HepG2 (cell line): ENCODE data around the gene AAMP. TPM values are rescaled to one million over a fixed set of nuclear protein-coding genes. Genes with fewer than 3 reads are reported as not detected.

ENCODE experiments used
- BRCA1 ChIP-seq: sonication (generic); formaldehyde crosslinking; IDR thresholded peaks from 2 replicates; pipeline ENCODE4 v1.4.0; 2020; ENCODE audit warnings: missing genetic modification reagents
- KDM3A ChIP-seq: IDR thresholded peaks from 2 replicates; pipeline ENCODE4 v1.6.1; 2018; ENCODE audit warnings: low read depth, missing compliant biosample characterization
- MIER2 ChIP-seq: IDR thresholded peaks from 2 replicates; pipeline ENCODE4 v1.6.1; 2016; ENCODE audit warnings: missing biosample characterization, missing genetic modification reagents
- MYC ChIP-seq: sonication (generic); formaldehyde crosslinking; IDR thresholded peaks from 2 replicates; pipeline ENCODE4 v1.9.0; 2021; ENCODE audit warnings: missing genetic modification reagents, borderline replicate concordance
- TIGD3 ChIP-seq: sonication (generic); formaldehyde crosslinking; IDR thresholded peaks from 2 replicates; pipeline ENCODE4 v1.5.1; 2020; ENCODE audit warnings: mild to moderate bottlenecking, missing genetic modification reagents, borderline replicate concordance
- U2AF1 ChIP-seq: fragments of 200-400 bp; formaldehyde crosslinking; optimal IDR thresholded peaks from 2 replicates; pipeline ENCODE3; 2017; ENCODE audit warnings: mild to moderate bottlenecking, low read depth, low read length
- XRCC5 ChIP-seq: fragments of 200-400 bp; formaldehyde crosslinking; optimal IDR thresholded peaks from 2 replicates; pipeline ENCODE3; 2017; ENCODE audit warnings: mild to moderate bottlenecking, low read length
- ZKSCAN1 ChIP-seq: fragments of 150-350 bp; IDR thresholded peaks from 2 replicates; pipeline ENCODE4 v1.6.1; 2014; ENCODE audit warnings: low read length
- ZKSCAN8 ChIP-seq: IDR thresholded peaks from 2 replicates; pipeline ENCODE4 v1.6.1; 2016; ENCODE audit warnings: borderline replicate concordance, missing genetic modification reagents, missing compliant biosample characterization
- ZNF234 ChIP-seq: sonication (generic); formaldehyde crosslinking; conservative IDR thresholded peaks from 2 replicates; pipeline ENCODE4 v1.5.1; 2020; ENCODE audit warnings: mild to moderate bottlenecking, missing genetic modification reagents
- ZNF24 ChIP-seq: fragments of 450-650 bp; IDR thresholded peaks from 2 replicates; pipeline ENCODE4 v1.6.1; 2017; ENCODE audit warnings: antibody characterized with exemption, mild to moderate bottlenecking
- ZNF292 ChIP-seq: sonication (generic); formaldehyde crosslinking; IDR thresholded peaks from 2 replicates; pipeline ENCODE4 v1.8.1; 2022; ENCODE audit warnings: mild to moderate bottlenecking, low read depth, missing genetic modification reagents, borderline replicate concordance
- ZNF318 ChIP-seq: sonication (generic); formaldehyde crosslinking; IDR thresholded peaks from 2 replicates; pipeline ENCODE4 v1.4.0; 2020; ENCODE audit warnings: mild to moderate bottlenecking, missing genetic modification reagents
- ZNF414 ChIP-seq: sonication (generic); formaldehyde crosslinking; IDR thresholded peaks from 2 replicates; pipeline ENCODE4 v1.5.0; 2020; ENCODE audit warnings: missing genetic modification reagents
- ZNF644 ChIP-seq: IDR thresholded peaks from 2 replicates; pipeline ENCODE4 v1.6.1; 2016; ENCODE audit warnings: low read depth
- polyA plus RNA-seq, 8 experiments: library from polyadenylated mRNA; depleted of rRNA in 3 of 8; stranded (reverse) in 7 of 8; unstranded in 1 of 8; fragments of >200 nt; fragmentation: Illumina TruSeq in 4 of 8; extraction: Trizol in 4 of 8; gene quantifications; 2 replicates each; pipeline versions ENCODE4 v1.2.1 to v1.2.3, GENCODE V29; 2011 to 2016; ENCODE audit warnings: low read depth in 4 of 8, missing spikeins in 1 of 8, mixed read lengths in 1 of 8; ENCODE audit not compliant: insufficient read depth in 1 of 8
- total RNA-seq, 5 experiments: library from RNA; depleted of rRNA; stranded (reverse); fragments of >200 nt; fragmentation: Illumina TruSeq; extraction: Trizol; gene quantifications; 2 replicates each; pipeline ENCODE4 v1.2.3, GENCODE V29; 2016; ENCODE audit warnings: low read depth in 1 of 5

AAMP gene
- total and polyA plus RNA-seq, 2 of the 13 experiments (the other 11 are each of a cell fraction or from before 2014, with no cell fraction given): 110 to 186 TPM

DNA sequence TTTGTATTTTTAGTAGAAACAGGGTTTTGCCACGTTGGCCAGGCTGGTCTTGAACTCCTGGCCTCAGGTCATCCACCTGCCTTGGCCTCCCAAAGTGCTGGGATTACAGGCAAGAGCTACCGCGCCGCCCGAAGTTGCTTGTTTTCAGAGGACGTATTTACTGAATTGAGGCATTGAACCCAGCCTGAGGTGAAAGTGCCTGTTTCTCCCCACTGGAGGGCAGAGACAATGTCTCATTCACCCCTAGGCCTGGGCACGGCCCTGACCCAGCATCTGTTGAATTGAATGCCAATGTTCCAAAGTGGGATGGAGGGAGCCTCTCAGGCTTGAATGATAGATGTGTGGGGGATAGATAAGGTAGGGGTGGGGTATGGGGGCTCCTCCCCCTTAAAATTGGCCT lies 26.9 kb upstream of the AAMP start (continued):
- no peak for TF ChIP-seq ZNF318 (CRISPR knock-in tag)
- no peak for TF ChIP-seq ZNF234
- TF ChIP-seq ZNF644 (CRISPR knock-in tag): peak; percentile 75; the same call in 1 of the 2 replicates
- no peak for TF ChIP-seq ZKSCAN1
- no peak for TF ChIP-seq TIGD3 (CRISPR knock-in tag)
- TF ChIP-seq ZNF292 (CRISPR knock-in tag): no peak; the same call in 1 of the 2 replicates
- no peak for TF ChIP-seq ZNF414 (CRISPR knock-in tag)
- no peak for TF ChIP-seq XRCC5
- TF ChIP-seq U2AF1: no peak
- TF ChIP-seq ZKSCAN8 (CRISPR knock-in tag): no peak
- TF ChIP-seq MIER2 (CRISPR knock-in tag): no peak
- TF ChIP-seq BRCA1: 0 out of 2 replicates have a peak, but pooled peaks have one; percentile 45
- TF ChIP-seq KDM3A (CRISPR knock-in tag): 0 out of 2 replicates have a peak, but pooled peaks have one; percentile 61
- TF ChIP-seq ZNF24: no peak
- TF ChIP-seq MYC: 0 out of 2 replicates have a peak, but pooled peaks have one; percentile 36
